HG02763 (cell line): ENCODE measurements around the gene MIGA2.

Experiments used
- ATAC-seq: cut with Tn5 transposase; IDR thresholded peaks from one replicate; pipeline ENCODE4 v1.9.1; 2021; ENCODE audit warnings: mild to moderate bottlenecking, moderate library complexity; ENCODE audit not compliant: unreplicated experiment

Gene MIGA2

DNA sequence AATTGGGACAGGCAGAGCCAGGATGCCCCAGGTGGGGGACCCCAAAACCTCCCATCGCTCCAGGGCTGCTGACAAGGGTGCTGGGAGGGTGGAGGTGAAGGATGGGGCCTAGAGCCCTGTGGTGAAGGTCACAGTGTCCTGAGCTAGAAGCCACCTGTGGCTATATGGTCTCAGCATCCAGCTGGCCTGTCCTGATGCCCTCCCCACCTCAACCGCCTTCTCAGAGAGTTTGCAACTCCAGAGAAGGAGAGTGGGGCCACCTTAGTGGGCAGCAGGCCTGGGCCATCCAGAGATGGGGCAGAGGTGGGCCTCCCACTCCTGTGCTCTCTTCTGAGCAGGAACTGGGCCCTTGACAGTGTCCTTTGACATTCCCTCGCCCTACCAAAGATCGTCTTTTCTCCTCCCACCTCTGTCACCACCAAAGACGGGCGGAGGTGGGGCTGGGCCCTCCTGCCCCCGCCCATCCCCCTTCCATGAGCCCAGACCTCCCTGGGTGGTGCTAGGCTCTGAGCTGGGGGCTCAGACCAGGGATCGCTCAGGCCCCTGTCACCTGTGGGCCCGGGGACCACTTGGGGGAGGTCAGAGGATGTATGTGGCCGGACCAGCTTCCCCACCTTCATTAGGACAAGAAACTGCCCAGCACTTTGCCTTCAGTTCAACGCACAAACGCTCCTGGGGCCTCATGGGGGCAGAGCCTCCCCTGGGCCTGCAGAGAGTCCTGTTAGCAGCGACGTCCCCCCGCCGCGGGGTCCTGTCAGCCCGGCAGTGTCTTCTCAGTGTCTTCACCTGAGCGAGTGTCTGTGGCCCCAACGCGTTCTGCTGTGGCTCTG is 34.5 kb downstream of the MIGA2 start:
- ATAC-seq: no peak

DNA sequence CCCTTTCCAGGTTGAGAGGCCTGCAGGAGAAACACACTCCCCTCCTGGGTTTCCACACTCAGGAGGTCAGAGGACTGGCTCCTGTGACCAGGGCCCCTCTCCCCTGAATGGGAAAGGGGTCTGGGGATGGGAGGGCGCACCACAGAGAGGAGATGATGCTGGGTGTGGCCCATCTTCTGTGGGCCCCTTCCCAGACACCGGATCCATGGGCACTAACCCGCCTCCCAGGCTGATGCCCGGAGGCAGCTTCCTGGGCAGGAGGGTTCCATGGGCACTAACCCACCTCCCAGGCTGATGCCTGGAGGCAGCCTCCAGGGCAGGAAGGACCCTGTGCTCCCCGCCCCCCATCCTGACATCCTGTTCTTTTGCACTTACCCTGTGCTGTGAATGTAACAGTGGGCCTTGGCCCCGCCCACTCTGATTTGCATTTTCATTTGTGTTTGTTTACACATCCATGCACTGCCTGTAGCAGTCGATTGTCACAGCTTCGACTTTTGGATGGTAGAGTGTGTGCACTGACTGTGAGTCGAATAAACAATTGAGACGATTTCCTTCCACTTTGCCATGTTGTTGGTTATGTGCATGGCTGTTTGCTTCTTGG is 35.2 kb downstream of the MIGA2 start:
- no peak for ATAC-seq

DNA sequence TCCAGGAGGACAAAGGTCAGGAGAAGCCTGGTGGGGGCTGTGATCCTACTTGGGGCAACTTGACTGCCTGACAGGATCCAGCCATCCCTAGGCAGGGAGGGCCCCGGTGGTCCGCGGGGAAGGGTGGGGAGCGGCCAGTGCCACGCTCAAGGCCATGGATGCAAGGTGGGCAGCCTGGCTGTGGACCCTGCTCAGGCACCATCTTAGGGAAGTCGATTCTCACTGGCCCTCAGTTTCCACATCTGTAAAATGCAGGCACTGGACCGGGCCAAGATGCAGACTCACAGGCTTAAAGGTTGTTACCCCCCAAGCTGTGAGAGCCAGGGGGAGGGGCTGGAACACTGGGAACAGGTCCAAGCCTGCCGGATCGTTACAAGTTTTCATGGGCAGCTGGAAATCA is 35.7 kb downstream of the MIGA2 start:
- ATAC-seq: no peak

DNA sequence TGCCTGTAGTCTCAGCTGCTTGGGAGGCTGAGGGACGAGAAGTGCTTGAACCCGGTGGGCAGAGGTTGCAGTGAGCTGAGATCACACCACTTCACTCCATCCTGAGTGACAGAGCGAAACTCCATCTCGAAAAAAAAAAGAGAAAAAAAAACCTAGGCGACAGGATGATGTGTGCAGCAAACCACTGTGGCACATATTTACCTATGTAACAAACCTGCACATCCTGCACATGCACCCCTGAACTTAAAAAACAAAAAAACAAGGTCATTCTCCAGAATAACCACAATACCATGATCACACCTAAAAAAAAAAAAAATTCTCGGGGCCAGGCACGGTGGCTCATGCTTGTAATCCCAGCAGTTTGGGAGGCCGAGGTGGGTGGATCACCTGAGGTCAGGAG is 37.0 kb downstream of the MIGA2 start:
- no peak for ATAC-seq

DNA sequence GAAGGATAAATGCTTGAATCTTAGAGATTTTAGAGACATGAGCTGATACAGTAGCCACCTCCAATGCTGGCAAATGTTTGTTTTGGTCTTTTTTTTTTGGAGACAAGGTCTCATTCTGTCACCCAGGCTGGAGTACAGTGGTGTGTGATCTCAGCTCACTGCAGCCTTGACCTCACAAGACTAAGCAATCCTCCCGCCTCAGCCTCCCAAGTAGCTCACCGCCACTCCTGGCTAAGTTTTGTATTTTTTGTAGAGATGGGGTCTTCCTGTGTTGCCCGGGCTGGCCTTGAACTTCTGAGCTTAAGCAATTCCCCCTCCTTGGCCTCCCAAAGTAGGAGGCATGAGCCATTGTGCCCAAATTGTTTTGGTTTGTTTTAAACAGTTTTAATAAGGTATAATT is 37.7 kb downstream of the MIGA2 start:
- ATAC-seq: no peak

DNA sequence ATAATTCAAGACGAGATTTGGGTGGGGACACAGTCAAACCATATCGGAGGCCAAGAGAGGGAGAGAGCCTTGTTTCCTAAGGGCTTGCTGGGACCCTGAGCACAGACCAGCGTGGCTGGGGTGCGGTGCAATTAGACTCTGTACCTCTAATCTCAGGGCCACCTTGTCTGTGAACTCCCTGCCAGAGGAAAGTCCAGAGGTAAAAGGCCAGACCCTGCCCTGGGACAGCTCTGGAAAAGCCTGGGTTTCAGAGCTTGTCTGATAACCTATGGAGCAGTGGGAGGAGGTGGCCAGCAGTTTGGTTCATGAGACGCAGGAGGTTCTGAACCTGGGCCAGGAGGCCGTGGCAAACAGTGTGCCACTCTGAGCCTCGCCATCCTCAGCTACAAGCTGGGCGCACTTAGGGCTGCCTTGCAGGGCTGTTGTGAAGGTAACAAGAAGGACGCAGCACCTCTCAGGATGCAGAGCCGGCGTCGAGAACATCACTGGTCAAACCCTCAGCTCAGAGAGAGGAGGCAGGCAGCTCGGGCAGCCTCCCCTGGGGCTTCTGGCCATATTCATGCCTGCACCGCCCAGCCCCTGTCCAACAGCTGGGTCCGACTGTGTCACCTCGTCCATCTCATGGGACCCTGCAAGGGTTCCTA is 39.7 kb downstream of the MIGA2 start:
- no peak for ATAC-seq

DNA sequence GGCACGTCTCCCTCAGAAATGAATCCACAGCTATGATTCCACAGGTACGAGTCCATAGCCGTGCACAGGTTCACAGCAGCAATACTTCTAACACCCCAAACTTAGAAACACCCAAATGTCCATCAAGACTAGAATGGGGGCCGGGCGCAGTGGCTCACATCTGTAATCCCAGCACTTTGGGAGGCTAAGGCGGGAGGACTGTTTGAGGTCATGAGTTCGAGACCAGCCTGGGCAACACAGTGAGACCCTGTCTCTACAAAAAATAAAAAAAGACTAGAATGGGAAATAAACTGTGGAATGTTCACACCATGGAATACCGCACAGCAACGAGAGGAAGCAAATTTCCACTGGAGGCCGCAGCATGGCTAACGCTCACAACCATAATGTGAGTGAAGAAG is 40.2 kb downstream of the MIGA2 start:
- no peak for ATAC-seq

DNA sequence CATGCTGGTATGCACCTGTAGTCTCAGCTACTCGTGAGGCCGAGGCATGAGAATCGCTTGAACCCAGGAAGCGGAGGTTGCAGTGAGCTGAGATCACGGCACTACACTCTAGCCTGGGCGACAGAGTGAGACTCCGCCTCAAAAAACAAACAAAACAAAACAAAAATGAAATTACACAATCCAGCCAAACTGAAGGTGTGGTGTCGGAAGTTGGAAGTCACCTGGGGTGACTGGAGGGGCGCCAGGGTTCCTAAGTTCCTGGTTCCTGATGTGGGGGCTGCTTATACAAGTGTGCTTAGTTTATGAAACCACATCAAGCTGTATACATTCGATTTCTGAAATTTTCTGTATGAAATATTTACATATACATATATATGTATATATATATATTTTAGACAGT is 40.8 kb downstream of the MIGA2 start:
- no peak for ATAC-seq

DNA sequence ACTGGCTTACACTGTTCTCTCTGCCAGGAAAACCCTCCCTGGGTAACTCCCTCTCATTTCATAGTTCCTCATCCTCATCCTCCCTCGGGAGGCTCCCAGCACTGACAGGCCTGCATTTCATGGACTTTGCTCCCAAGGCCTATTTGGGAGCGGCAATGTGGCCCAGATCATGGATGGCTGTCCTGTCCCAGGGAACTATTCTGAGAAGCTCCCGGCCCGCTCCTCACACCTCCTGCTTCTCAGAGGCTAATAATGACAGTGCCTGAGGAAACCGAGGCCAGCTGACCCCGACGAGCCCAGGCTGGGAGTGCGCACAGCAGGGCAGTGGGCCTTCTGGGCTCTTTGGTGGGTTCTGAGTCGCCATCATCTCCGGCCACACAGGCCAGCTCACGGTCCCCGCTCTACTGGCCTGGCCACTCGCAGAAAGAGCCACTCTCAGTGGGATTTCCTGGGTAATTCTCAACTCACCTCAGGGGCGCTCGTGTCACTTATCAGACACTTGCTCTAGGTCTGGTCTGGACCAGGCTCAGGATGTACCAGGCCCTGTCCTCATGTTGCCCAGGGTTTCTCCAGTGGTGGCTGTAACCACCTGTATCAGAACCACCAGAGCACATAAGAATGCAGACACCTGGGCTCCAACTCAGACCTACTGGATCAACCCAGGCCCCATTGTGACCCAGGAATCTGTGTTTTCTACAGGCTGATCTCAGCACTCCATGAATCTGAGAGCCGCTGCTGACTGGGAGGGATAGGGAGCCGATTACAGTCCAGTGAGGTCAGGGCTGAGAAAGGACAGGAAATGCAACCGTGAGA is 42.5 kb downstream of the MIGA2 start:
- no peak for ATAC-seq

DNA sequence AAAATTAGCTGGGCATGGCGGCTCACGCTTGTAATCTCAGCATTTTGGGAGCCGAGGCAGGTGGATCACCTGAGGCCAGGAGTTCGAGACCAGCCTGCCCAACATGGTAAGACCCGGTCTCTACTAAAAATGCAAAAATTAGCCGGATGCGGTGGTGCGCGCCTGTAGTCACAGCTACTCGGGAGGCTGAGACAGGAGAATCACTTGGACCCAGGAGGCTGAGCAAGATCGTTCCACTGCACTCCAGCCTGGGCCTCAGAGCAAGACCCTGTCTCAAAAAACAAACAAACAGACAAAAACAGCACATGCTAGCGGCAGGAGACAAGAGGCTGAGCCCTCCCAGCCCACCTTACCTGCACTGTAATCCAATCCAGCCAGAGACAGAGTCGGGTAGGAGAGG is 43.4 kb downstream of the MIGA2 start:
- ATAC-seq: no peak

DNA sequence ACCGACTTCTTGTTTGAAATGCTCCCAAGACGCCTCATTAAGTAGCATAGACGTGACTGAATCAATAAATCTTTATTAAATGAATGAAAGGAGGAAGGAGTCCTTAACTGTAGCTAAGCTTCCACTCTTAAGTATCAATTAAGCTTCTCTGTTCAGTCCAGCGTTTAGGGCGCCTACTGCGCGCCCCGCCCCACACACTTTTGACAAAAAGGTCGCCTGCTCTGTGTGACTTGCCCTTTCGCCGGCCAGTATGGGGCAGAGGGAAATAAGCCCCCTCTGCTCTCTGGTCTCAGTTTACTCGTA is 43.8 kb downstream of the MIGA2 start:
- no peak for ATAC-seq

DNA sequence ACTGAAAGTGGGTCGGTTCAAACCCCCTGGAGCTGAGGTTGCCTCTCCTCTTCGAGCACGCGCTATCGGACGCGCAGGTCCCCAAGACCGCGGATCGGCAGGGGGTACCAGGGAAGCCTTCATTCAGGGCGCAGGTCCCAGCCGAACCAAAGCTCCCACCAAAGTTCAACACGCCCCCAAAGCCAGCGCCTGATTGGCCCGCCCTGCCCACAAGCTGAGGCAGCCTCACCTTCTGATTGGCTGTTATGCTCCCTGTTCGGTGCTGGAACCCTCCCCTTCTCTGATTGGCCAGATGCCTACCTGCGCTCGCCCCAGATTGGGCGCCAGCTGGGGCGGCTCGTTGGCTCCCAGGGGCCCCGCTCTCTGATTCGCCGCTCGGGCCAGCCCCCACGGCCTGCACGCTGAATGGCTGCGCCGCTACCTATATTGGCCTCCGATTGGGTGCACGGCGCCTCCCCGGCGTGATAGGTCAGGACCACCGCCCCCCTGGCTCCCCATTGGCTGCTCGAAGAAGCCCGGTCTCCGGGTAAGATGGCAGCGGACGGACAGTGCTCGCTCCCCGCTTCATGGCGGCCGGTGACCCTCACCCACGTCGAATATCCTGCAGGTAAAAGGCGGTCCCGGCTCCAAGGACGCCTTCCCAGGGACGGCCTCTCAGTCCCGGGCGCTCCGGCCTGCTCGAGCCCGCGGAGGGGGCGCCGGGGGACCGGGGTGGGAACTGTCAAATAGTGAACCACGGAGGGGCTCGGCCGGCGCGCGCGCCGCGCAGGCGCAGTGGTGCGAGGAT is 44.4 kb downstream of the MIGA2 start, which contains the start of gene DOLPP1:
Gene DOLPP1, plus strand, starts transcription at position 511 of the 787 bp plus-strand sequence. Its CDS starts 21 bp downstream, at position 532.
- peak; percentile 95 for ATAC-seq

DNA sequence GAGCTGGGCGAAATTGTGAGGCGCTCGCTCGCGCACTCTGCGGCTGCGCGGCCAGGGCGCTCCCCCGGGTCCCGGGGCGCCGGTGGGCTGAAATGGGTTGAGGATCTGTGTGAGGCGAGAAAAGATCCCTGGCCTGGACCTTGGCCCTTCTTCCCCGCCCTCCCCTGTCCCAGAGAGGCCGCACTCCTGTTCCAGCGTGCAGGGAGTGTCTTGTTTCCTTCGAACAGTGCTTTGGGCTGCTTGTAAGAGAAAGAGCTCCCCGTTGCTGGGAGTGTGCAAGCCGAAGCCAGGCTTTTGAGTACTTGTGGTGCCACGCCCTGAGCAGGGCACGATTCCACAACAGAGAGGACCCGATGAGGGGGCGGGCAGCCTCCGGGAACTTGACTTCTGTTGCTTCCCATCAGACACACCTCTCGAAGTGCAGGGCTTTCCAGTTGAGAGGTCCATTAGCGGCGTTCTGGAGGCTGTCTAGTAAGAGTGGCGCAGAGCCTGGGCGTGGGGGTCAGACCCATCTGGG is 45.0 kb downstream of the MIGA2 start:
- ATAC-seq: no peak

DNA sequence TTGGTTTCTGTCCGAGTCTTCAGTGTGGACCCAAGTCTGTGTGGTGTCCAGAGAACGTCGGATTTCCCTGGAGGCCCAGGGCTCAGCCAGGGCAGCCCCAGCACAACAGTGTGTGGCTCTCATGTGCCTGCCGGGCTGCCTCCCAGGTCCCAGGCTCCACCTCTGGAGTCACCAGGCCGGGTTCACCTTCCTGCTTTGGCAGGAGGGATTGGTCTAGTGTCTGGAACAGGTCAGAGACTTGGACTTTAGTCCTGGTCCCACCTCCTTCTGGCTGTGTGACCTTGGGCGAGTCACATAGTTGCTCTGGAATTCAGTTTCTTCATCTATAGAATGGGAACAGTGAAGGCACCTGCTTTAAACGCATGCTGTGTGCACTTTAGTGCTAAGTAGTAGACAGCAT is 47.7 kb downstream of the MIGA2 start:
- no peak for ATAC-seq

DNA sequence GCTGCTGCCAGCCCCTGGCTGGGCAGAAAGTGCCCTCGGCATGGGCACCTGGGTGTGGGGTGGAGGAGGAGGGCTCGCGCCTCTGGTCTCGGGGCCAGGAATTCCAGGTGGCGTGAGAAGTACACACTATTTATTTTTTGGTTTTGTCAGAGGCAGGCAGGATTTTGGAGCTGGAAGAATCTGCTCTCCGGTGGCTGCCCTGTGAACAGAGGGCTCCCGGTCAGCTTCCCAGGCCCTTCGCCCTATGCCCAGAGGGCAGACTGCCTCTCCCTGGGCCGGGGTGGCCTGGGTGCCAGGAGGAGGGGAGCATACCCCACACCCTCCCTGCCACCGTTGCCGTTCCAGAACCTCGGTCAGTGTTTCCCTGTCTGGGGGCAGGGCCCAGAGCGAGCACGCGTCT is 52.8 kb downstream of the MIGA2 start:
- ATAC-seq: no peak

DNA sequence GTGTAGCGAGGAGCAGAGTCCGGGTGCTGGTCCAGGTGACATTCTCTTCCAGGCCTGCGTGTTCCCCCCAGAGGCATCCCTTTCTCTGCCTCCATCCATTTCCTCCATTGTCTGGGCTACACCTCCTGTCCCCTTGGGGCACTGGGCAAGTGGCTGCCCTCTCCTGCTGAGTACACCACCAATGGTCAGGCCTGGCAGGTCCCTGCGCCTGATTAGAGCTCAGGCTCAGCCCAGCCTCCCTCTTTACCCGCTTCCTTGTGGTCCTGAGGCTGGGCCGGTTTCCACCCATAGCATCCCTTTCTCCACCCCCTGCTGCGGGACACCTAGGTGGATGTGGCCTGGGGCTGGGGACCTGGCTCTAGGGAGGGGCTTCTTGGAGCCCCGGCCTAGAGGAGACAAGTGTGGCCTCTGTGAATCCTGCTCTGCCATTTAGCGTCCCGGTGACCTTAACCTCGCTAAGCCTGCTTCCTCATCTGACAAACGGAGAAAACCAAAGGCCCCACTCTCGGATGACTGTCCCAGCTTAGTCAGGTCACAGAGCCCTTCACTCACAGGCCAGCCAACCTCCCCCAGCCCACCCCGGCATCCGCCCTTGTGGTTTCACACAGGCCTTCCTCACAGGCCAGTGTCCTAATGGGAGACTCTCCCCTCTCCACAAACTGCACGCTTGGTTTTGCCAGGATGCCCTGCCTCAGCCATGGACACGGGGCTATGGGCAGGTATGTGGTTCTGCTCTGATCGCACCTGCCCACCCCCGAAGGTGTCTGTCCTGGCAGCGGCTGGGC is 57.4 kb downstream of the MIGA2 start:
- ATAC-seq: no peak

DNA sequence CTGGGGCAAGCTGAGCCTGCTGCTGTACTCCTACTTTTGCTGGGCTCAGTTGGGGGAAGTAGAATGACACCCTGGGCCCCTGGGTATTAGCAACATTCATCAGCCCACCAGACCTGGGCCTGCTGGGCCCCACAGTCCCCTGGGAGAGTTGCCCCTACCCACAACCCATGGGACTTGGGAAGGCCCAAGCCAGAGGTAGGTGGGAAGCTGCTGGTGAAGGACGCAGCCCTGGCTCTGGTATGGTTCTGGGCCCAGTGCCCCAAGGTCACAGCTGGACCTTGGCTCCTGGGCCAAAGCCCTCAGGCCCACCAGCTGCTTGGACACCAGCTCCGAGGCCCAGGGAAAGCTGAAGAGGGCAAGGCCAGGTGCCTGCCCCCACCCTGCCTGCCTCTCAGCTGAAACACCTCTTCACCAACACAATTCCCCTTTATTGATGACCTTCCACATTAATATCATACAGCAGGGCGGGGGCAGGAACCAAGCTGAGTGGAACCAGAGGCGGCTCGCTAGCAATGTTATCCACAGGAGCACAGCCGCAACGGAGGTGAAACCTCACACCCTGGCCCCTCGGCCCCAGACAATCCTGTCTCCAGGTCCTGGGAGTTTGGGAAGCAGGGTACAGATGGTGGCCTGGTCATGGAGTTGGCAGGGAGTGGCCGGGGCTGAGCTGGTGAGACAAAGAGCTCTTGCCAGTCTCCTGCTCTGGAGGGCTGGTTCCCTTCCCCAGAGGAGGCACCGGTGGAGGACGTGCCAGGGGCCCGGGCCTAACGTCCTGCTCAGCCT is 58.2 kb downstream of the MIGA2 start:
- ATAC-seq: no peak

DNA sequence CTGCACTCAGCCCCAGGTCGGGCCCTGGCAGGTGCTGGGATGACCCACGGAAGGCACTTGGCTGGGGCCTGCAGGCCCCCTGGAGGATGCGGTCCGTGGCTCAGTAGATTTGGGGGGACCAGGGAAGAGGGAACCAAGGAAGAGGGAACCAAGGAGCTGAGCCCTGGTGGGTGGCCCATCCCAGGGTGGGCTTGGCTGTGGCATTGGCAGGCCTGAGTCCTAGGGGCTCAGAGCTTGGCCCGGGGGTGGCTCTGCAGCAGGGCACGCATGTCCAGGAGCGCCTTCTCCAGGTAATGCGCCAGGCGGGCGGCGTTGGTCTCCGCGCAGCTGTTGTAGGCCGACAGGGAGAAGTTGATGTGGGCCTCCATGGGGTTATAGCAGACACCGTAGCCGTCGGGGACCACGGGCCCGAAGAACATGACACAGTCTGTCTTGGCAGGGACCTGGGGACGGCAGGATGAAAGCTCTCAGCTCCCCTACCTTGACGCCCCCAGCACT is 58.8 kb downstream of the MIGA2 start:
- ATAC-seq: no peak

DNA sequence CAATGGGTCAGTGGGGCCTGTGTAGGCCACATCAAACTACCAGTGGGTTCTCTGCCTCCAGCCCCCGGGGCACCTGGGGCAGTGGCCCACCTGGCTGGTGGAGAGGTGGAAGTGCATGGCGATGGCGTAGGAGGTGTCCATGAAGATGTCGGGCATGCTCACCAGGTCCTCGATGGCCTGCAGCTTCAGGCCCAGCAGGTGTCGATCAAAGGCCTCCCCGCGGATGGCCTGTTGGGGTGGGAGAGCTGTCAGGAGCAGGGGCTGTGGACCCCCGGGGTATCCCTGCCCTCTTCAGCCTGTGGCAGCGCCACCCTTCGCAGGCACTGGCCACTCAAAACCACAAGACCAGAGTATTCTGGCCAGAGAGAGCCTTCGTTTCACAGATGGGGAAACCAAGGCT is 59.5 kb downstream of the MIGA2 start:
- no peak for ATAC-seq
